Anterior cingulate cortex (tissue), 58 donors: ENCODE data around the gene EPHB1.
"Not testable (repeated sequence)": the region's sequence is repeated elsewhere in the genome, so short reads cannot be mapped to it uniquely, and the experiment has no call there.

Experiments
- DNase-seq, 58 donors: peaks; one replicate each; lab custom pipeline; 2025; lab: John Stamatoyannopoulos, UW

EPHB1 gene

GRCh38 chr3:135023996-135024658 is 229.1 kb downstream of the EPHB1 start:
- DNase-seq = no peak

DNA sequence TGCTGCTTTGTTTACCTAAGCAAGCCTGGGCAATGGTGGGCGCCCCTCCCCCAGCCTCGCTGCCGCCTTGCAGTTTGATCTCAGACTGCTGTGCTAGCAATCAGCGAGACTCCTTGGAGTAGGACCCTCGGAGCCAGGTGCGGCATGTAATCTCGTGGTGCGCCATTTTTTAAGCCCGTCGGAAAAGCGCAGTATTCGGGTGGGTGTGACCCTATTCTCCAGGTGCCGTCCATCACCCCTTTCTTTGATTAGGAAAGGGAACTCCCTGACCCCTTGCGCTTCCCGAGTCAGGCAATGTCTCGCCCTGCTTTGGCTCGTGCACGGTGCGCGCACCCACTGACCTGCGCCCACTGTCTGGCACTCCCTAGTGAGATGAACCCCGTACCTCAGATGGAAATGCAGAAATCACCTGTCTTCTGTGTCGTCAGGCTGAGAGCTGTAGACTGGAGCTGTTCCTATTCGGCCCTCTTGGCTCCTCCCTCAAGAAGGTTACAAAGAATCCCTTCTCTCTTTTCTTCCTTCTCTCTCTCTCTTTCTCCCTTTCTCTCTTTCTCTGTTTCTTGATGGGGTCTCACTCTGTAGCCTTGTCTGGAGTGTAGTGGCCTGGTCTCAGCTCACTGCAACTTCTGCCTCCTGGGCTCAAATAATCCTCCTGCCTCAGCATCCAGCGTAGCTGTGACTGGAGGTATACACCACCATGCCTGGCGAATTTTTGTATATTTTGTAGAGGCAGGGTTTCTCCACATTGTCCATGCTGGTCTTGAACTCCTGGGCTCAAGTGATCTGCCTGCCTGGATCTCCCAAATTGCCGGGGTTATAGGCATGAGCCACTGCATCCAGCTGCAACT is 235.9 kb downstream of the EPHB1 start:
- DNase-seq = not testable (repeated sequence)

DNA sequence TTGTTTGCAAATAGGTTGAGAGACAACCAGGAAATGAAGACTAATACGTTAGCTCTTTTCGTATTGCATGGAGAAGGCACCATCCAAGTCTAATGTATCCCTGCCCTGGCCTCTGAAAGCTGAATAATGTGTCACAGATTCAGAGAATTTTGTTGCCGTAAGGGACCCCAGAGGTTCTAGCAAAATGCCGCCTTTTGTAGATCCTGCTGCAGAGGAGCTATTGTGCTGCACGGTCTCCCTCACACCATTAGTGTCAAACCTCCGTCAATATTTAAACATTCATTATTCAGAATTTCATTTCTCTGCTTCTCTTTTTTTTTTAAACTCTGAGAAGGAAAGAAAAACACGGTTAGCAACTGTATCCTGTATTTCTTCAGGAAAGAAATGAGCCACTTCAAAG is 238.7 kb downstream of the EPHB1 start:
- no peak for DNase-seq

- DNase-seq = no peak
Measured at GRCh38 chr3:135034291-135034768, 239.3 kb downstream of the EPHB1 start.

GRCh38 chr3:135034891-135035440 is 239.9 kb downstream of the EPHB1 start:
- no peak for DNase-seq

- DNase-seq = no peak
Measured at GRCh38 chr3:135038186-135038585, 243.1 kb downstream of the EPHB1 start.

- DNase-seq = not testable (repeated sequence)
Measured at GRCh38 chr3:135039536-135039935, 244.5 kb downstream of the EPHB1 start.

- DNase-seq = no peak
Measured at GRCh38 chr3:135040321-135041240, 245.5 kb downstream of the EPHB1 start.

GRCh38 chr3:135041601-135042000 is 246.5 kb downstream of the EPHB1 start:
- DNase-seq = no peak

- no peak for DNase-seq
Measured at GRCh38 chr3:135047061-135047460, 252.0 kb downstream of the EPHB1 start.

DNA sequence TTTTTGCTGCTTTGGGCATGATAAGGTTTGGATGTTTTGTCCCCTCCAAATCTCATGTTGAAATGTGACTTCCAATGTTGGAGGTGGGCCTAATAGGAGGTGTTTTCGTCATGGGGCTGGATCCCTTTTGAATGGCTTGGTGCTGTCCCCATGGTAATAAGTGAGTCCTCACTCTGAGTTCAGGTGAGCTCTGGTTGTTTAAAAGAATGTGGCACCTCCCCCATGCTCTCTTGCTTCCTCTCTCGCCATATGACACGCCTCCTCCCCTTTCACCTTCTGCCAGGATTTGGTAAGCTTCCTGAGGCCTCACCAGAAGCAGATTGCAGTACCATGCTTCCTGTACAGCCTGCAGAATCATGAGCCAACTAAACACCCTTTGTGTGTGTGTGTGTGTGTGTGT is 255.5 kb downstream of the EPHB1 start:
- DNase-seq = no peak

- DNase-seq = no peak
Measured at GRCh38 chr3:135051409-135051973, 256.4 kb downstream of the EPHB1 start.

DNA sequence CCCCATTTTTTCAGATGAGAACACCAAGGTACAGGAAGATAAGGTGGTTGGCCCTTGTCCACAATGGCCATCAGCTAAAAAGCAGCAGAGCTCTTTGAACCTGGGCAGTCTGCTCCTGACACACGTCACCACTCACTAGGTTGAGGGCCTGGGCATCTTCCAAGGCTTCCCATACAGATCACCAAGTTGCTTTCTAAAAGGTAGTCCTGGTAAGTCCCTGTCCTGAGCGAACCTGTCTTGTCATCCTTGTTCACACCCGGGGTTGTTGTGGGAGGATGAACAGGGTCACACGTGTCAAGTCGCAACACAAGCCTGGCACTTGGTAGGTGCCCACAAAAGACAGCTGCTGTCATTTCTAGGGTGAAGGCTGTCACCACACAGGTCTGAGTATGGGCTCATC is 260.4 kb downstream of the EPHB1 start:
- DNase-seq = no peak

- DNase-seq = no peak
Measured at GRCh38 chr3:135056084-135056730, 261.1 kb downstream of the EPHB1 start.

GRCh38 chr3:135056733-135057310 is 261.8 kb downstream of the EPHB1 start:
- peak in 5 of 58 donors; percentile 3 to 34 (median 12) for DNase-seq

- no peak for DNase-seq
Measured at GRCh38 chr3:135057996-135058395, 262.9 kb downstream of the EPHB1 start.

DNA sequence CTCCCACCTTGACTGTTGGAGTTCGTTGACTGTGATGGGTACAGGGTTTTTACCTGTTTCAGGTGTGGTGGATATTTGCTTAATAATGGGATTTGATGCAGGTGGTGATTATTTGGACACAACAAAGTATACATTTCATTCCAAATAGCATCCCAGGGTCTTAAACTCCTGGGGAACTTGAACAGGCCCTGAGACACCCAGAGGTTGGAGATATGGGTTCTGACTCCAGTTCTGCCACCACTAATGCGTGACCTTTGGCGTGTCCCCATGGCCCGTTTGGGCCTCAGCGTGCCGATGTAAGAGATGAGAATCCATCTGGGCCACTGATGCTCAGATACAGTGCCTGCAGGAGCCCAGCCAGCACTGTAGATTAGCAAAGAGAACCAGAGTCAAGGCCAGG is 264.5 kb downstream of the EPHB1 start:
- DNase-seq = no peak

DNA sequence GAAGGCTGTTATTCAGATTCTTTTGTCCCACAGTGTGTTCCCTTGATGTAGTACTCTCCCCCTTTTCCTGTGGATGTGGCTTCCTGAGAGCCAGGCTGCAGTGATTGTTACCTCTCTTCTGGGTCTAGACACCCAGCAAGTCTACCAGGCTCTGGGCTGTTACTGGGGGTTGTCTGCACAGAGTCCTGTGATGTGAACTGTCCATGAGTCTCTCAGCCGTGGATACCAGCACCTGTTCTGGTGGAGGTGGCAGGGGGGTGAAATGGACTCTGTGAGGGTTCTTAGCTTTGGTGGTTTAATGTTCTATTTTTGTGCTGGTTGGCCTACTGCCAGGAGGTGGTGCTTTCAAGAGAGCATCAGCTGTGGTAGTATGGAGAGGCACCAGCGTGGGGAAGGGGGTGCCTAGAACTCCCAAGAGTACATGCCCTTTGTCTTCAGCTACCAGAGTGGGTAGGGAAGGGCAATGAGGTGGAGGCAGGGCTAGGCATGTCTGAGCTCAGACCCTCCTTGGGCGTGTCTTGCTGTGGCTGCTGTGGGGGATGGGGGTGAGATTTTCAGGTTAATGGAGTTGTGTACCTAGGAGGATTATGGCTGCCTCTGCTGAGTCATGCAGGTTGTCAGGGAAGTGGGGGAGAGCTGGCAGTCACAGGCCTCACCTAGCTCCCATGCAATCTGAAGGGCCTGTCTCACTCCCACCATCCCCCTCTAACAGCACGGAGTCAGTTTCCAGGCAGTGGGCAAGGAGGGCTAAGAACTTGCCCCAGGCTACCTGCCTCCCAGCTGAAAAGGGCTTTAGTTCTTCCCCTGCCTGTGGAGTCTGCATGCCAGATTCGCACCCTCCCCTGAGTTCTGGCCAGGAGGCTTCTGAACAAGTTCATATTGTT is 272.0 kb downstream of the EPHB1 start:
- not testable (repeated sequence) for DNase-seq
